Endothelial cell of umbilical vein (primary cell): ENCODE results near the gene SMURF1. TPM values are rescaled to one million over a fixed set of nuclear protein-coding genes. Genes with fewer than 3 reads are reported as not detected.

ENCODE experiments used
- BruUV-seq: library from RNA; stranded (reverse); fragments of 400-500 nt; replicated peaks from 2 replicates; lab custom pipeline; 2021; lab: Mats Ljungman, UMichigan
- CTCF ChIA-PET: fragments of 300-600, 350-600 bp; sonication (Branson Sonifier 250); formaldehyde crosslinking; loops from one replicate; lab custom pipeline; 2021; ENCODE audit warnings: antibody characterized with exemption, inconsistent platforms; lab: Charles Lee
- POLR2A ChIA-PET: fragments of 300-600, 350-600 bp; sonication (Branson Sonifier 250); formaldehyde crosslinking; loops from one replicate; lab custom pipeline; 2021; ENCODE audit warnings: antibody characterized with exemption, inconsistent platforms; lab: Charles Lee
- DNase-seq: peaks from one replicate; pipeline ENCODE4 v3.0.0-alpha.2; 2011; ENCODE audit warnings: low read depth, low spot score
- FAIRE-seq: peaks from 2 replicates; lab custom pipeline; 2011; peaks lifted over from hg19 to GRCh38; lab: Jason Lieb, UNC
- H2AFZ ChIP-seq: 2 replicates; pipeline ENCODE4 v1.6.0; 2012; ENCODE audit warnings: low read depth, low read length, control low read depth, inconsistent platforms
- H3K27ac ChIP-seq: 2 replicates; pipeline ENCODE4 v1.5.1; 2011; ENCODE audit warnings: low read depth, mild to moderate bottlenecking, control low read depth, low read length, moderate library complexity; ENCODE audit not compliant: insufficient read depth
- H3K27me3 ChIP-seq, 2 experiments: 2 replicates each; pipeline versions ENCODE4 v1.6.0 to v1.6.1; 2011; ENCODE audit warnings: low read length in 2 of 2, mixed read lengths in 1 of 2; ENCODE audit not compliant: control insufficient read depth in 2 of 2, insufficient read depth in 2 of 2
- H3K36me3 ChIP-seq, 2 experiments: 2 replicates in 1 of 2; 3 replicates in 1 of 2; pipeline ENCODE4 v1.5.1; 2011; ENCODE audit warnings: low read length in 2 of 2, mild to moderate bottlenecking in 1 of 2, moderate library complexity in 1 of 2; ENCODE audit not compliant: control insufficient read depth in 2 of 2, insufficient read depth in 2 of 2; ENCODE audit errors: extremely low read depth in 1 of 2
- H3K4me1 ChIP-seq: 3 replicates; pipeline ENCODE4 v1.5.1; 2011; ENCODE audit warnings: mild to moderate bottlenecking, low read length; ENCODE audit not compliant: control insufficient read depth, insufficient read depth; ENCODE audit errors: extremely low read depth
- H3K4me2 ChIP-seq: 2 replicates; pipeline ENCODE4 v1.6.1; 2011; ENCODE audit warnings: low read length, control low read depth, mixed read lengths; ENCODE audit not compliant: insufficient read depth
- H3K4me3 ChIP-seq, 3 experiments: fragments of 200-600 bp in 1 of 3; sonication (generic), shearing (Covaris generic) in 1 of 3; replicated peaks in 1 of 3; 2 replicates each; pipeline ENCODE4 v1.5.1; 2011 to 2016; ENCODE audit warnings: control low read depth in 3 of 3, low read length in 3 of 3, mild to moderate bottlenecking in 2 of 3, inconsistent platforms in 1 of 3, low read depth in 1 of 3, moderate library complexity in 1 of 3; ENCODE audit not compliant: insufficient read depth in 1 of 3
- H3K79me2 ChIP-seq: 2 replicates; pipeline ENCODE4 v1.6.0; 2012; ENCODE audit warnings: low read length, inconsistent platforms; ENCODE audit not compliant: control insufficient read depth, insufficient read depth
- H3K9ac ChIP-seq: replicated peaks from 2 replicates; pipeline ENCODE3; 2011; ENCODE audit warnings: low read length, control low read depth; ENCODE audit not compliant: insufficient read depth; ENCODE audit errors: extremely low read depth
- H3K9me1 ChIP-seq: replicated peaks from 3 replicates; pipeline ENCODE4 v1.6.0; 2011; ENCODE audit warnings: mild to moderate bottlenecking, low read length; ENCODE audit not compliant: control insufficient read depth, insufficient read depth; ENCODE audit errors: extremely low read depth
- H3K9me3 ChIP-seq: replicated peaks from 2 replicates; pipeline ENCODE4 v1.5.1; 2012; ENCODE audit warnings: low read length, inconsistent platforms; ENCODE audit not compliant: control insufficient read depth, insufficient read depth
- H4K20me1 ChIP-seq: replicated peaks from 2 replicates; pipeline ENCODE3; 2011; ENCODE audit warnings: mild to moderate bottlenecking, low read length; ENCODE audit not compliant: control insufficient read depth, insufficient read depth; ENCODE audit errors: extremely low read depth
- EZH2 ChIP-seq: IDR thresholded peaks from 2 replicates; pipeline ENCODE4 v1.6.1; 2012; ENCODE audit warnings: borderline replicate concordance, low read depth, mild to moderate bottlenecking, moderate library complexity, low read length, inconsistent platforms; ENCODE audit not compliant: severe bottlenecking
- FOS ChIP-seq: IDR thresholded peaks from 2 replicates; pipeline ENCODE4 v1.6.1; 2011; ENCODE audit warnings: mild to moderate bottlenecking, low read length, moderate library complexity, borderline replicate concordance; ENCODE audit not compliant: insufficient read depth
- GATA2 ChIP-seq: IDR thresholded peaks from 2 replicates; pipeline ENCODE4 v1.7.0; 2011; ENCODE audit warnings: low read depth, mild to moderate bottlenecking, moderate library complexity, mixed read lengths, low read length; ENCODE audit not compliant: insufficient read length, insufficient read depth
- JUN ChIP-seq: IDR thresholded peaks from 2 replicates; pipeline ENCODE4 v1.6.1; 2011; ENCODE audit warnings: borderline replicate concordance, low read depth; ENCODE audit not compliant: insufficient read length, insufficient read depth
- MYC ChIP-seq: IDR thresholded peaks from one replicate; pipeline ENCODE4 v1.6.1; 2011; ENCODE audit warnings: mild to moderate bottlenecking, low read depth, low read length
- POLR2A ChIP-seq: IDR thresholded peaks from 2 replicates; pipeline ENCODE4 v1.6.1; 2012; ENCODE audit warnings: low read depth, mild to moderate bottlenecking, control low read depth, low read length
- POLR2AphosphoS5 ChIP-seq: IDR thresholded peaks from 2 replicates; pipeline ENCODE4 v1.6.1; 2012; ENCODE audit warnings: low read depth, mild to moderate bottlenecking, control low read depth, low read length, moderate library complexity; ENCODE audit not compliant: insufficient read depth
- dilution Hi-C: fragments of 300-500 bp; cut with MboI; formaldehyde crosslinking; loops from one replicate; pipeline ENCODE4 v1.15.0; 2019; ENCODE audit warnings: low sequenced_read_pairs; ENCODE audit not compliant: extremely low pct_ligation_motif_present
- intact Hi-C: fragments of 100-400 bp; cut with micrococcal nuclease; formaldehyde crosslinking; loops from one replicate; pipeline ENCODE4 v1.10.0; 2022
- polyA plus RNA-seq, 4 experiments: library from polyadenylated mRNA; depleted of rRNA in 3 of 4; stranded (reverse) in 3 of 4; unstranded in 1 of 4; fragments of >200 nt; gene quantifications; 2 replicates each; pipeline versions ENCODE4 v1.2.1 to v1.2.3, GENCODE V29; 2011 to 2012; ENCODE audit warnings: missing spikeins in 1 of 4
- total RNA-seq: library from RNA; stranded (reverse); gene quantifications from 2 replicates; pipeline ENCODE4 v1.2.3, GENCODE V29; 2021
- TF ChIP-seq, protein P1 (sequence below), 2 donors: IDR thresholded peaks; 1 replicate in 1 of 2; 2 replicates in 1 of 2; pipeline ENCODE4 v1.5.1; 2011; ENCODE audit warnings: low read length in 2 of 2, mild to moderate bottlenecking in 2 of 2, moderate library complexity in 2 of 2, control low read depth in 1 of 2, inconsistent platforms in 1 of 2, low read depth in 1 of 2; ENCODE audit not compliant: insufficient read depth in 1 of 2; ENCODE audit errors: extremely low read depth in 1 of 2
- TF ChIP-seq, protein P2 (sequence below): IDR thresholded peaks from 2 replicates; pipeline ENCODE4 v1.6.1; 2011; ENCODE audit not compliant: insufficient read depth, insufficient read length

The SMURF1 gene
- total and polyA plus RNA-seq, 2 donors (not counting 3 experiments of a cell fraction or from before 2014, with no cell fraction given), result 11.5 to 22.8 TPM

DNA sequence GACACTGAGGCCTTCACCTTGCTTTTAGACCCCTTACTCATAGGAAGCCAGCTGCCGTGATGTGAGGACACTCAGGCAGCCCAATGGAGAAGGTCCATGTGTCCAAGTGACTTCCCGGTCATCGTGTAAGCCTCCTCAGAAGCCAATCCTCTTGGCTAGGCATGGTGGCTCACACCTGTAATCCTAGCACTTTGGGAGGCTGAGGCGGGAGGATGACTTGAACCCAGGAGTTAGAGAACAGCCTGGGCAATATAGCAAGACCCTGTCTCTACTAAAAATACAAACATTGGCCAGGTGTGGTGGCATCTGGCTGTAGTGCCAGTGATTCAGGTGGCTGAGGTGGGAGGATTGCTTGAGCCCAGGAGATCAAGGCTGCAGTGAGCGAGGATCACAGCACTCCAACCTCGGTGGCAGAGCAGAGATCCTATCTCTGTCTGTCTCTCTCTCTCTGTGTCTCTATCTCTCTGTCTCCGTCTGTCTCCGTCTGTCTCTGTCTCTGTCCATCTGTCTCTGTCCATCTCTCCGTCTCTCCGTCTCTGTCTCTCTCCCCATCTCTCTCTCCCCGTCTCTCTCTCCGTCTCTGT lies 36.3 kb upstream of the SMURF1 start:
- no peak overlapping the region for H3K4me3 ChIP-seq
- TF ChIP-seq MYC (no peak), POLR2A (no peak), POLR2AphosphoS5 (no peak)
- TF ChIP-seq, protein P1, sequence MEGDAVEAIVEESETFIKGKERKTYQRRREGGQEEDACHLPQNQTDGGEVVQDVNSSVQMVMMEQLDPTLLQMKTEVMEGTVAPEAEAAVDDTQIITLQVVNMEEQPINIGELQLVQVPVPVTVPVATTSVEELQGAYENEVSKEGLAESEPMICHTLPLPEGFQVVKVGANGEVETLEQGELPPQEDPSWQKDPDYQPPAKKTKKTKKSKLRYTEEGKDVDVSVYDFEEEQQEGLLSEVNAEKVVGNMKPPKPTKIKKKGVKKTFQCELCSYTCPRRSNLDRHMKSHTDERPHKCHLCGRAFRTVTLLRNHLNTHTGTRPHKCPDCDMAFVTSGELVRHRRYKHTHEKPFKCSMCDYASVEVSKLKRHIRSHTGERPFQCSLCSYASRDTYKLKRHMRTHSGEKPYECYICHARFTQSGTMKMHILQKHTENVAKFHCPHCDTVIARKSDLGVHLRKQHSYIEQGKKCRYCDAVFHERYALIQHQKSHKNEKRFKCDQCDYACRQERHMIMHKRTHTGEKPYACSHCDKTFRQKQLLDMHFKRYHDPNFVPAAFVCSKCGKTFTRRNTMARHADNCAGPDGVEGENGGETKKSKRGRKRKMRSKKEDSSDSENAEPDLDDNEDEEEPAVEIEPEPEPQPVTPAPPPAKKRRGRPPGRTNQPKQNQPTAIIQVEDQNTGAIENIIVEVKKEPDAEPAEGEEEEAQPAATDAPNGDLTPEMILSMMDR (IDR thresholded peaks at IDR 0.05; ENCODE audit: extremely low read depth in 1 of 2, insufficient read depth in 1 of 2, low read depth in 1 of 2, low read length in 2 of 2), result no peak
- no peaks in the 10 kb centered on the region for H3K9me3 ChIP-seq
- peaks cover 0 to 4% of the 10 kb centered on the region in 2 experiments for H3K27me3 ChIP-seq
- H3K27ac ChIP-seq, result no peak overlapping the region
- no peak overlapping the region for H3K9ac ChIP-seq
- FAIRE-seq, result no peak
- no peaks in the 10 kb centered on the region for H3K79me2 ChIP-seq
- H3K4me2 ChIP-seq, result no peak overlapping the region
- H3K36me3 ChIP-seq, result no peaks in the 10 kb centered on the region
- intact Hi-C loops (no loop called here), dilution Hi-C loops (no loop called here)
- no peak overlapping the region for H2AFZ ChIP-seq
- no peak for DNase-seq
- BruUV-seq, result no TSS peak
- ChIA-PET CTCF (no interaction called here), POLR2A (no interaction called here)
- no peaks in the 10 kb centered on the region for H3K4me1 ChIP-seq
- H3K9me1 ChIP-seq, result no peaks in the 10 kb centered on the region
- H4K20me1 ChIP-seq, result no peaks in the 10 kb centered on the region

DNA sequence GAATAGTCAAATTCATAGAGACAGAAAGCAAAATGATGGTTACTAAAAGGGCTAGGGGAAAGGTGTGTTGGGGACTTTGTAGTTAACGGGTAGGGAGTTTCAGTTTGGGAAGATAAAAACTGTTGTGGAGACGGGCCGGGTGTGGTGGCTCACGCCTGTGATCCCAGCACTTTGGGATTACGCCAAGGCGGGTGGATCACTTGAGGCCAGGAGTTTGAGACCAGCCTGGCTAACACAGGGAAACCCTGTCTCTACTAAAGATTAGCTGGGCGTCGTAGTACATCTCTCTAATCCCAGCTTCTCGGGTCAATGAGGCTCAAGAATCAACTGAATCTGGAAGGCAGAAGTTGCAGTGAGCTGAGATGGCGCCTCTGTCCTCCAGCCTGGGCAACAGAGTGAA lies 33.3 kb upstream of the SMURF1 start:
- BruUV-seq, result no TSS peak
- TF ChIP-seq GATA2 (no peak), MYC (no peak), FOS (no peak), EZH2 (no peak), POLR2A (no peak), JUN (no peak), POLR2AphosphoS5 (no peak)
- TF ChIP-seq, protein P2, sequence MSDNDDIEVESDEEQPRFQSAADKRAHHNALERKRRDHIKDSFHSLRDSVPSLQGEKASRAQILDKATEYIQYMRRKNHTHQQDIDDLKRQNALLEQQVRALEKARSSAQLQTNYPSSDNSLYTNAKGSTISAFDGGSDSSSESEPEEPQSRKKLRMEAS, result no peak
- TF ChIP-seq, protein P1 (IDR thresholded peaks at IDR 0.05; ENCODE audit: extremely low read depth in 1 of 2, insufficient read depth in 1 of 2, low read depth in 1 of 2, low read length in 2 of 2), result no peak
- FAIRE-seq (no peak), DNase-seq (no peak)
- Histone ChIP-seq H3K27me3 (peaks cover 4 to 7% of the 10 kb centered on the region in 2 experiments), H3K4me3 (no peak overlapping the region), H3K9ac (no peak overlapping the region), H2AFZ (no peak overlapping the region), H3K36me3 (no peaks in the 10 kb centered on the region), H3K9me1 (no peaks in the 10 kb centered on the region), H3K4me1 (no peaks in the 10 kb centered on the region), H4K20me1 (no peaks in the 10 kb centered on the region), H3K27ac (no peak overlapping the region), H3K4me2 (no peak overlapping the region), H3K9me3 (no peaks in the 10 kb centered on the region), H3K79me2 (no peaks in the 10 kb centered on the region)
- POLR2A ChIA-PET, result no interaction called here
- intact Hi-C loops (no loop called here), dilution Hi-C loops (no loop called here)
- CTCF ChIA-PET, result no interaction called here
